Osteocyte (in vitro differentiated cells): ENCODE data around the gene LEUTX. TPM values are rescaled to one million over a fixed set of nuclear protein-coding genes. Genes with fewer than 3 reads are reported as not detected.

Experiments
- DNase-seq: peaks from one replicate; pipeline ENCODE4 v3.0.0; 2021; ENCODE audit warnings: mixed read lengths; ENCODE audit not compliant: unreplicated experiment; ENCODE audit errors: extremely low spot score
- H3K27ac Mint-ChIP-seq: one replicate; pipeline ENCODE4 v1.8.0; 2021; ENCODE audit warnings: mild to moderate bottlenecking, mixed read lengths; ENCODE audit not compliant: unreplicated experiment
- H3K27me3 Mint-ChIP-seq: one replicate; pipeline ENCODE4 v1.8.0; 2021; ENCODE audit warnings: mixed read lengths; ENCODE audit not compliant: unreplicated experiment
- H3K36me3 Mint-ChIP-seq: one replicate; pipeline ENCODE4 v1.8.0; 2021; ENCODE audit warnings: mixed read lengths; ENCODE audit not compliant: unreplicated experiment
- H3K4me1 Mint-ChIP-seq: one replicate; pipeline ENCODE4 v1.8.0; 2021; ENCODE audit warnings: mixed read lengths; ENCODE audit not compliant: unreplicated experiment
- H3K4me3 Mint-ChIP-seq: one replicate; pipeline ENCODE4 v1.8.0; 2021; ENCODE audit warnings: mild to moderate bottlenecking, moderate library complexity, mixed read lengths; ENCODE audit not compliant: unreplicated experiment
- H3K9me3 Mint-ChIP-seq: one replicate; pipeline ENCODE4 v1.8.0; 2021; ENCODE audit warnings: mixed read lengths; ENCODE audit not compliant: unreplicated experiment
- CTCF ChIP-seq: fragments of 200-600 bp; sonication (generic); IDR thresholded peaks from 2 replicates; pipeline ENCODE4 v1.5.0; 2021; ENCODE audit warnings: antibody characterized with exemption, mild to moderate bottlenecking, moderate library complexity
- total RNA-seq: library from RNA; stranded (reverse); gene quantifications from 2 replicates; pipeline ENCODE4 v1.2.1, GENCODE V29; 2021

Gene LEUTX
- total RNA-seq, 1 donor from 2014 or later = not detected

GRCh38 chr19:39818626-39819097 is 40.0 kb downstream of the LEUTX start:
- Mint-ChIP-seq H3K4me3 (no peak overlapping the region), H3K36me3 (peaks cover 10% of the 10 kb centered on the region), H3K4me1 (peaks cover 2% of the 10 kb centered on the region), H3K9me3 (no peaks in the 10 kb centered on the region), H3K27me3 (no peaks in the 10 kb centered on the region), H3K27ac (no peak overlapping the region)
- no peak for TF ChIP-seq CTCF
- DNase-seq = no peak

GRCh38 chr19:39819786-39820185 is 41.1 kb downstream of the LEUTX start:
- Mint-ChIP-seq H3K27me3 (no peaks in the 10 kb centered on the region), H3K4me1 (peaks cover 2% of the 10 kb centered on the region), H3K27ac (no peak overlapping the region), H3K9me3 (no peaks in the 10 kb centered on the region), H3K36me3 (peaks cover 10% of the 10 kb centered on the region), H3K4me3 (no peak overlapping the region)
- DNase-seq = no peak
- no peak for TF ChIP-seq CTCF

- no peak overlapping the region for H3K27ac Mint-ChIP-seq
- no peaks in the 10 kb centered on the region for H3K4me1 Mint-ChIP-seq
- no peaks in the 10 kb centered on the region for H3K9me3 Mint-ChIP-seq
- H3K36me3 Mint-ChIP-seq = peaks cover 10% of the 10 kb centered on the region
- H3K4me3 Mint-ChIP-seq = no peak overlapping the region
- TF ChIP-seq CTCF = no peak
- no peak for DNase-seq
- no peaks in the 10 kb centered on the region for H3K27me3 Mint-ChIP-seq
Measured at GRCh38 chr19:39820696-39821095, 42.0 kb downstream of the LEUTX start.

- Mint-ChIP-seq H3K27ac (no peak overlapping the region), H3K4me1 (no peaks in the 10 kb centered on the region), H3K9me3 (no peaks in the 10 kb centered on the region), H3K36me3 (peaks cover 14% of the 10 kb centered on the region), H3K4me3 (no peak overlapping the region), H3K27me3 (no peaks in the 10 kb centered on the region)
- DNase-seq = no peak
- TF ChIP-seq CTCF = no peak
Measured at GRCh38 chr19:39823686-39824085, 45.0 kb downstream of the LEUTX start.

- TF ChIP-seq CTCF = no peak
- peak; percentile 92 for DNase-seq
- no peaks in the 10 kb centered on the region for H3K9me3 Mint-ChIP-seq
- H3K4me3 Mint-ChIP-seq = no peak overlapping the region
- peaks cover 19% of the 10 kb centered on the region for H3K36me3 Mint-ChIP-seq
- H3K4me1 Mint-ChIP-seq = no peaks in the 10 kb centered on the region
- H3K27ac Mint-ChIP-seq = no peak overlapping the region
- no peaks in the 10 kb centered on the region for H3K27me3 Mint-ChIP-seq
Measured at GRCh38 chr19:39824143-39825092, 45.8 kb downstream of the LEUTX start.
